ENCODE results near the gene PGAP3.

DNA sequence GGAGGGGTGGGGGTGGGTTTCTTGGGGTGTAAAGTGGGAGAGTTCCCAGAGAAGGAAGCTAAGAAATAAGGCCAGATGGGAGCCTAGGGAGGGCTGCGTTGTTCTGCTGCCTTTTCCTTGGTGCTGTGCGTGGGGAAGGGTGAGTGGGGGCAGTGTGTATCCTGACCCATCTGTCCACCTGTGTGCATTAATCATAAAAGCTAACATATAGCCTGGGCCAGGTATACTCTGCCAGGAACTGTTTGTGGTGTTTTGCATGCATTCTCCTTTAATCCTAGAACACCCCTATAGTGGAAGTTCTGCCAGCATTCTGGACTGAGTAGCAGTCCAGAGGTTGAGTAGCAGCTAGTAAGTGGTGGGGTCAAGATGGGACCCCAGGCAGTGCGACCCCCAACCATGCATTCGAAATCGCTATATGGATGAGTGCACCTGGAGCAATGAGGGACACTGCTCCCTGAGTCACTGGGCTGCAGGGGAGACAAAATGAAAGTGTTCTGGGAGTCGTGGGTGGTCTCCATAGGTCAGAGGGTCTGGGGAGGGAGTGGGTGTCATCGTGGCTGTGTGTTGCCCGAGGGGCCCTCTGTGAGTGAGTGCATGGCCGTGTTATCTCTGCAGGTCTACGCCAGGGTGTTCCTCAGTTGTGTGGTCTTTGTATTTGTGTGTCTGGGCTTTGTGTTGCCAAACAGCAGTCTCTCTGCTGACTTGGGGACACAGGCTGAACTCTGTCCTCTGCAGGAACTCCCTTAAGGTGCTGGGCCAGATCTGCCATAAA, 13.3 kb upstream of the PGAP3 start:
- TF ChIP-seq, protein P1, sequence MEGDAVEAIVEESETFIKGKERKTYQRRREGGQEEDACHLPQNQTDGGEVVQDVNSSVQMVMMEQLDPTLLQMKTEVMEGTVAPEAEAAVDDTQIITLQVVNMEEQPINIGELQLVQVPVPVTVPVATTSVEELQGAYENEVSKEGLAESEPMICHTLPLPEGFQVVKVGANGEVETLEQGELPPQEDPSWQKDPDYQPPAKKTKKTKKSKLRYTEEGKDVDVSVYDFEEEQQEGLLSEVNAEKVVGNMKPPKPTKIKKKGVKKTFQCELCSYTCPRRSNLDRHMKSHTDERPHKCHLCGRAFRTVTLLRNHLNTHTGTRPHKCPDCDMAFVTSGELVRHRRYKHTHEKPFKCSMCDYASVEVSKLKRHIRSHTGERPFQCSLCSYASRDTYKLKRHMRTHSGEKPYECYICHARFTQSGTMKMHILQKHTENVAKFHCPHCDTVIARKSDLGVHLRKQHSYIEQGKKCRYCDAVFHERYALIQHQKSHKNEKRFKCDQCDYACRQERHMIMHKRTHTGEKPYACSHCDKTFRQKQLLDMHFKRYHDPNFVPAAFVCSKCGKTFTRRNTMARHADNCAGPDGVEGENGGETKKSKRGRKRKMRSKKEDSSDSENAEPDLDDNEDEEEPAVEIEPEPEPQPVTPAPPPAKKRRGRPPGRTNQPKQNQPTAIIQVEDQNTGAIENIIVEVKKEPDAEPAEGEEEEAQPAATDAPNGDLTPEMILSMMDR (IDR thresholded peaks at IDR 0.05): no peak
- TF ChIP-seq POLR2A (IDR thresholded peaks at IDR 0.05) (no peak), POLR2AphosphoS5 (IDR thresholded peaks at IDR 0.05; ENCODE audit: insufficient read depth in 1 of 2, low read depth in 1 of 2) (no peak)

All from vagina (tissue), 2 donors.